Type B pancreatic cell (in vitro differentiated cells): ENCODE data around the gene B3GNT5. TPM values are rescaled to one million over a fixed set of nuclear protein-coding genes. Genes with fewer than 3 reads are reported as not detected.

Experiments used
- DNase-seq: peaks from one replicate; pipeline ENCODE4 v3.0.0; 2021; ENCODE audit warnings: mixed read lengths; ENCODE audit not compliant: unreplicated experiment; ENCODE audit errors: extremely low spot score
- H3K27ac Mint-ChIP-seq: 2 replicates; pipeline ENCODE4 v1.8.0; 2021; ENCODE audit warnings: mild to moderate bottlenecking, mixed read lengths
- H3K27me3 Mint-ChIP-seq: 2 replicates; pipeline ENCODE4 v1.8.0; 2021; ENCODE audit warnings: mixed read lengths
- H3K36me3 Mint-ChIP-seq: 2 replicates; pipeline ENCODE4 v1.8.0; 2021; ENCODE audit warnings: mixed read lengths
- H3K4me1 Mint-ChIP-seq: one replicate; pipeline ENCODE4 v1.8.0; 2021; ENCODE audit warnings: mixed read lengths; ENCODE audit not compliant: unreplicated experiment
- H3K4me3 Mint-ChIP-seq: 2 replicates; pipeline ENCODE4 v1.8.0; 2021; ENCODE audit warnings: mild to moderate bottlenecking, mixed read lengths
- H3K9me3 Mint-ChIP-seq: 2 replicates; pipeline ENCODE4 v1.8.0; 2021; ENCODE audit warnings: mixed read lengths
- total RNA-seq: library from RNA; stranded (reverse); gene quantifications from 2 replicates; pipeline ENCODE4 v1.2.1, GENCODE V29; 2021; ENCODE audit warnings: low replicate concordance
- TF ChIP-seq, protein P1 (sequence below): fragments of 200-600 bp; sonication (generic); conservative IDR thresholded peaks from 2 replicates; pipeline ENCODE4 v1.5.0; 2021; ENCODE audit warnings: antibody characterized with exemption, mild to moderate bottlenecking

B3GNT5 gene
- total RNA-seq, 1 donor from 2014 or later, result 28.7 TPM

DNA sequence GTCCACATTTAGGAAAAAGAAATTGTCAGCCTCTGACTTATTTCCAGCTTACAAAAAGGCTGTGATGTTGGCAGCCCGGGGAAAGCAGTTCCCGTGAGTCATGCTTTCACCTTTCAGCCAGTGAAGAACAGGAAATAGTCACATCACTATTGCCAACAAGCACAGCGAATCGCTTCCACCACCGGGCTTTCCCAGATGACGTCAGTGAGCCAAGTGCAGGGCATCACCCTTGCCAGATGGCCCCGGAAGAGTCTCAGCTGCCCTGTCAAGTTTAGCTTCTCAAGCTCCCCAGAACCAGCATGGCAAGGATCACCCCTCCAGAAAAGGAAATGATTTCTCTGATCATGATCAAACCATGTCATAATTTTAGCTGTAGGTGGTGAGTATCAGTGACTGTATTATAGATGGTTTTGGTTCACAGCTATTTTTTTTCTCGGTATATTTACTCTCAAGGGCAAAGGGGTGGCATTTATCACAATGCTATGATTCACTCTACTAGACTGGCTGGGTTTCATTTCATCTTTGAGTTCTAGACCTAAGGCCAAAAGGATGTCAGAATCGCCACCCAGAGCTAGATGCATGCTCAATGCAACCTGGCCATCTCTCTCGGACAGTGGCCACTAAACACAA, 32.9 kb downstream of the B3GNT5 start:
- peaks cover 4% of the 10 kb centered on the region for H3K9me3 Mint-ChIP-seq
- H3K4me3 Mint-ChIP-seq, result no peak overlapping the region
- H3K36me3 Mint-ChIP-seq, result no peaks in the 10 kb centered on the region
- peak overlapping the region; percentile 89 for H3K27ac Mint-ChIP-seq
- peaks cover 15% of the 10 kb centered on the region for H3K4me1 Mint-ChIP-seq
- TF ChIP-seq, protein P1, sequence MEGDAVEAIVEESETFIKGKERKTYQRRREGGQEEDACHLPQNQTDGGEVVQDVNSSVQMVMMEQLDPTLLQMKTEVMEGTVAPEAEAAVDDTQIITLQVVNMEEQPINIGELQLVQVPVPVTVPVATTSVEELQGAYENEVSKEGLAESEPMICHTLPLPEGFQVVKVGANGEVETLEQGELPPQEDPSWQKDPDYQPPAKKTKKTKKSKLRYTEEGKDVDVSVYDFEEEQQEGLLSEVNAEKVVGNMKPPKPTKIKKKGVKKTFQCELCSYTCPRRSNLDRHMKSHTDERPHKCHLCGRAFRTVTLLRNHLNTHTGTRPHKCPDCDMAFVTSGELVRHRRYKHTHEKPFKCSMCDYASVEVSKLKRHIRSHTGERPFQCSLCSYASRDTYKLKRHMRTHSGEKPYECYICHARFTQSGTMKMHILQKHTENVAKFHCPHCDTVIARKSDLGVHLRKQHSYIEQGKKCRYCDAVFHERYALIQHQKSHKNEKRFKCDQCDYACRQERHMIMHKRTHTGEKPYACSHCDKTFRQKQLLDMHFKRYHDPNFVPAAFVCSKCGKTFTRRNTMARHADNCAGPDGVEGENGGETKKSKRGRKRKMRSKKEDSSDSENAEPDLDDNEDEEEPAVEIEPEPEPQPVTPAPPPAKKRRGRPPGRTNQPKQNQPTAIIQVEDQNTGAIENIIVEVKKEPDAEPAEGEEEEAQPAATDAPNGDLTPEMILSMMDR, result no peak
- H3K27me3 Mint-ChIP-seq, result no peaks in the 10 kb centered on the region
- no peak for DNase-seq

DNA sequence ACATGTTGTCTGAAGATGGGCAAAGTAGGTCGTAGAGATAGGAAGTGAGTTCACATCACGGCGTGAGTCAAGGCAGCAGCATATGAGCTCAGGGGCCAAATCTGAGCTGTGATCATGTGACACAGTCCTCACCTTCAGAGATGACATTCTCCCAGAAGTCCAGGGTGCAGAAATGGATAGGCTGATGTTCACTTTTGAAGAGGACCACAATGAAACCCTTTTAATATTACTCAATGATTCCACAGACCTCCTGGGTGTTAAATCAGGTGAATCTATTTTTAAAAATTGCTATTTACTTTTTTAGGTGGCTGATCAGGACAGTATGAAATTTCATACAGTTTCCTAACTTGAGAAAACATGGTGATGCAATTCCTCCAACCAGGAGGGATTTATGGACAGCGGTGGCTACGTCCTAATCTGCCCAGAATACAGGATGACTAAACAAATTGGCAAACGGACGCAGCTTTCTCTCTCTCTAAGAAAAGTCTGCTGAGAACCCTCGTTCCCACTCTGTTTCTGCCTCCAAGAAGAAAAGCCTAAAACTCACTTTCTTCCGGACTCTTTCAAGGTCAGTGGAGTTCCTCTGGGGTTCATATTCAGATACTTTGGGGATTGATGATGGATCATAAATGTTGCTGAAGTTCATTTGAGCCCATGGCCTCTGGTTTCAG, 34.4 kb downstream of the B3GNT5 start:
- no peak overlapping the region for H3K4me3 Mint-ChIP-seq
- no peaks in the 10 kb centered on the region for H3K36me3 Mint-ChIP-seq
- H3K4me1 Mint-ChIP-seq, result peaks cover 26% of the 10 kb centered on the region
- H3K27me3 Mint-ChIP-seq, result no peaks in the 10 kb centered on the region
- DNase-seq, result no peak
- peaks cover 8% of the 10 kb centered on the region for H3K9me3 Mint-ChIP-seq
- TF ChIP-seq, protein P1, result no peak
- H3K27ac Mint-ChIP-seq, result no peak overlapping the region

DNA sequence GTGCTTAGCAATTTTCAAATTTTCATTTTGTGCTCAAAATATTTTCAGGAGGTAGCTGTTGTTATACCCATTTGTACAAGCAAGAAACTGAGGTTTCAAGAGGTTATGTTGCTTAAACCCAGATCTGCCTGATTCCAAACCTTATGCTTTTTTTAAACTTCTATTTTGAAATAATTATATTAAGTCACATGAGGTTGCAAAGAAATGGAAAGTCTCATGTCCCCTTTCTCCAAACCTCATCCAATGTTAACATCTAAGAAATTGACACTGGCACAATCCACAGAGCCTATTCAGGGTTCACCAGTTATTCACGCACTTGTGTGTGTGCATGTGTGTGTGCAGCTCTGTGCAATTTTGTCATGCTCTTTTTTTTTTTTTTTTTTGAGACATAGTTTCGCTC, 35.1 kb downstream of the B3GNT5 start:
- H3K27me3 Mint-ChIP-seq, result no peaks in the 10 kb centered on the region
- peaks cover 26% of the 10 kb centered on the region for H3K4me1 Mint-ChIP-seq
- TF ChIP-seq, protein P1, result no peak
- no peak overlapping the region for H3K27ac Mint-ChIP-seq
- peaks cover 8% of the 10 kb centered on the region for H3K9me3 Mint-ChIP-seq
- no peak overlapping the region for H3K4me3 Mint-ChIP-seq
- no peak for DNase-seq
- no peaks in the 10 kb centered on the region for H3K36me3 Mint-ChIP-seq

DNA sequence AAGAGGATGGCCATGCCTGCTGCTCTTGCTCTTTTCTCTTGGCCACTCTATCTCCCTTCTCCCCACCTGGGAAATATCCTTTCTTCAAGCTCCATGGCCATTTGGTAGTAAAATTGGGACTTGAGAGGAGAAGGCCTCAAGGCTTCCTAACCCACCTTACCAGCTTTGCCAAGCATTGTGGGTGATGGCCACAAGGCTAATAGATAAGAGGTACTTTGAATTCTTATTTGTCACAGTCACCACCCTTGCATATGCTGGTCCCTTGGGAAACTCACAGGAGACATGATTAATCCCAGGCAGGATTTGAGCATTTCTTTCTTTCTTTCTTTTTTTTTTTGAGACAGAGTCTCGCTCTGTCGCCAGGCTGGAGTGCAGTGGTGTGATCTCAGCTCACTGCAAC, 37.2 kb downstream of the B3GNT5 start:
- Mint-ChIP-seq H3K4me1 (peaks cover 26% of the 10 kb centered on the region), H3K27ac (no peak overlapping the region), H3K36me3 (no peaks in the 10 kb centered on the region), H3K27me3 (no peaks in the 10 kb centered on the region), H3K4me3 (no peak overlapping the region), H3K9me3 (peaks cover 4% of the 10 kb centered on the region)
- no peak for DNase-seq
- TF ChIP-seq, protein P1, result no peak

DNA sequence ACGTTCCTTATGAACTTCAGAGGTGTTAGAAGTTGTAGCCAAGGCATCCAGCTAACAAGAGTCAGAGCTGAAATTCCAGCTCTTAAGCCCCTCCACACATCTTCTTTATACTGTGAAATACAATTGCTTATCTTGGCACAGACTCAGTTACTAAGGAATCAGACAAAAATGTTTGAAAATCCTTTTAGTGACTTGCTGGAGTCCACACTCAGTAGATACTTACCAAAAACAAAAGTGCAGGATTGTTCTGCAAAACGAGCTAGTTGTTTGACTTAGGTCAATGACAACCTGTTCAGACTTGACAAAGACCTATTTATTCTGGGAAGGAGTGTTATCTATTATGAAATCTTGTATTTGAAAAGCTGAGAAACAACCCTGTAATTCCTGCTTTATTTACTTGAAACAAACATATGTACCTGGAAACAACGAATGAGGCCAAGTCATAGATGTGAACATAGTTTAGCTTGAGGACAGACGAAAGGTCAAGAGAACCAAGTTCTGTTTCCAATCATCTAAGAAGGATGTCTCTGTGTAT, 38.5 kb downstream of the B3GNT5 start:
- H3K4me3 Mint-ChIP-seq, result peak overlapping the region; percentile 5
- peak overlapping the region; percentile 2 for H3K27ac Mint-ChIP-seq
- peaks cover 17% of the 10 kb centered on the region for H3K4me1 Mint-ChIP-seq
- no peak for DNase-seq
- TF ChIP-seq, protein P1, result no peak
- H3K27me3 Mint-ChIP-seq, result no peaks in the 10 kb centered on the region
- peaks cover 4% of the 10 kb centered on the region for H3K9me3 Mint-ChIP-seq
- no peaks in the 10 kb centered on the region for H3K36me3 Mint-ChIP-seq
